ENCODE measurements around the gene SENP6.

GRCh38 chr6:75711173-75711572 is 109.5 kb downstream of the SENP6 start:
- no peak for TF ChIP-seq BHLHE40 (IDR thresholded peaks at IDR 0.05; ENCODE audit: borderline replicate concordance)
- no peak for TF ChIP-seq SUZ12 (IDR thresholded peaks at IDR 0.05)
- TF ChIP-seq FOXA1 (IDR thresholded peaks at IDR 0.05) = no peak
- TF ChIP-seq FOXK2 (IDR thresholded peaks at IDR 0.05) = no peak
- no peak for TF ChIP-seq TARDBP (IDR thresholded peaks at IDR 0.05)
- no peak for TF ChIP-seq LEF1 (IDR thresholded peaks at IDR 0.05; ENCODE audit: borderline replicate concordance)
- no peak for TF ChIP-seq L3MBTL2 (conservative IDR thresholded peaks at IDR 0.05)
- TF ChIP-seq NFRKB (IDR thresholded peaks at IDR 0.05) = no peak
- no peak for TF ChIP-seq ELF4 (IDR thresholded peaks at IDR 0.05)

All from HEK293T (cell line).